AG09319 (cell line): ENCODE data around the gene STOML1.

Experiments
- DNase-seq: peaks from one replicate; pipeline ENCODE4 v3.0.0-alpha.2; 2010; ENCODE audit warnings: low read depth; ENCODE audit errors: extremely low read depth
- CTCF ChIP-seq: IDR thresholded peaks from 2 replicates; pipeline ENCODE4 v1.5.1; 2011; ENCODE audit warnings: low read depth, mild to moderate bottlenecking, inconsistent platforms, low read length, moderate library complexity

Gene STOML1

GRCh38 chr15:74010929-74011540 lies 18.9 kb upstream of the STOML1 start:
- DNase-seq = no peak
- TF ChIP-seq CTCF = no peak

DNA sequence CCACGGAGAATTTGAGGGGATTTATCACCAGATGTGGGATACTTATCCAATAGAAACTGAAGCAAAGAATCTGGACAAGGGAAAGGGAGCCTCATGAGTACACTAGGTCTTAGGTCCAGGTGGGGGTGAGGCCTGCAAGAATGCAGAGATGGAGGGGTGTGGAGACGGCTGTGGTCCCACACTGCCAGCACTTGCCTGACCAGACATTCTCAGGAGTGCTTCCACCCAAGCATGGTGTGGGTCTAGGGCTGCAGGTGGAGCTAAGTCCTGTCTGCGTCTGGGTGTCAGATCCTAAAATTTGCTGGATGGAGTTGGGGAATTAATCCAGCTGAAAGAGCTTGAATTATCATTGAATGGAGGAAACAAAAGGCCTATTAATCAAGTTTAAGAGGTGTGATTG lies 16.8 kb upstream of the STOML1 start:
- no peak for TF ChIP-seq CTCF
- no peak for DNase-seq

GRCh38 chr15:74007820-74008371 lies 15.8 kb upstream of the STOML1 start:
- DNase-seq = no peak
- TF ChIP-seq CTCF = no peak

DNA sequence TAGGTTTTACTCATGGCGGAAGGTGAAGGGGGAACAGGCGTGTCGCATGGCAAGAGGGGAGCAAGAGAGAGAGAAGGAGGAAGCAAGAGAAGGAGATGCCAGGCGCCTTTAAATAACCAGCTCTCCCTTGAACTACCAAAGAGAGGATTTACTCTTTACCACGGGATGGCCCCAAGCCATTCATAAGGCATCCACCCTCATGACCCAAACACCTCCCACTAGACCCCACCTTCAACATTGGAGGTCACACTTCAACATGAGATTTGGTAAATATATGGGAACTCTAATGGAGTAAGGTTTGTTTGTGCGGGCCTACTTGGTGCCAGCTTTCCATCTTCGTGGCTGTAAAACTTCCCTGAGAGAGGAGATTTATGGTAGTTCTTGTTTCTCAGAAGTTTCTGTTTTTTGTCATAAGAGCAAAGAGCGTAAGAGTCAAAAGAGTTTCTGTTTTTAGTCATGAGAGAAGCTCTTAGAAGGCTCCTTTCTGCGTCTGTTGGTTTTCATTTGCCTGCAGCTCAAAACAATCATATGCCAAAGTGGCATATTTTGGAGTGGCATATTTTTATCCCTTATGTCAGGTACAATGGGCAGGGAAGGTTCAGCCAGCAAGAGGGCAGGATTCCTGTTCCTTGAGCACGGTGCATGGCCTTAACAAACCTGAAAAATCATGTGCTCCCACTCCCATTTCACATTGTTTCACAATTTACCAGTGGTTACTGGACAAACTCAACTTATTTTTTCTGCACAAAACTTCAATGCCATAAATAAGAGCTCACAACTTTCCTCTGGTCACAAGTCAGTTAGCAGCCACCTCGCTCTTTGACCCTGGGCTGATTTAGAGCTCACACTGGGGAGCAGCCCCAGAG lies 14.9 kb upstream of the STOML1 start:
- DNase-seq = no peak
- TF ChIP-seq CTCF = no peak

DNA sequence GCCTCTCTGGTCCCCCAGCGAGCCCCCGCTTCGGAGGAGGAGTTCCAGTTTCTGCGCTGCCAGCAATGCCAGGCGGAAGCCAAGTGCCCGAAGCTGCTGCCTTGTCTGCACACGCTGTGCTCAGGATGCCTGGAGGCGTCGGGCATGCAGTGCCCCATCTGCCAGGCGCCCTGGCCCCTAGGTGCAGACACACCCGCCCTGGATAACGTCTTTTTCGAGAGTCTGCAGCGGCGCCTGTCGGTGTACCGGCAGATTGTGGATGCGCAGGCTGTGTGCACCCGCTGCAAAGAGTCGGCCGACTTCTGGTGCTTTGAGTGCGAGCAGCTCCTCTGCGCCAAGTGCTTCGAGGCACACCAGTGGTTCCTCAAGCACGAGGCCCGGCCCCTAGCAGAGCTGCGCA lies 5.9 kb upstream of the STOML1 start:
- DNase-seq = no peak
- TF ChIP-seq CTCF = no peak

GRCh38 chr15:73996939-73997338 lies 4.8 kb upstream of the STOML1 start:
- no peak for TF ChIP-seq CTCF
- DNase-seq = no peak

DNA sequence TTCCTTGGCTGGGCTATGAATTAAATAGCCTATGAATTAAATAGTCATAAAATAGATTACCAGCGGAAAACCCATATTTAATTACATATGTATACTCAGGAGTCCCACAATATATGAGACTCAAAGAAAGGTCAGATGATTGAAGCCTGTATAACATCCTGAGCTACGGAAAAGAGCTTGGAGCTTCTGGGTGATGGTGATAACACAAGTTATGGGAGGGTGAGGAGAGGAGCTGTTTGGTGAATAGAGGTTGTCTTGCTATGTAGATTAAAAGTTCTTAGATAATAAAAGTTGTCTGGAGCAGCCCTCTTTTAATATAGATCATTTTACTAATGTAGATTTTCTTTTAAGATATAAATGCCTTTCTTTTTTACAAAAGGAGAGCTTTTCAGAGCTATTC lies 4.2 kb upstream of the STOML1 start:
- no peak for DNase-seq
- no peak for TF ChIP-seq CTCF
